GM19023 (cell line): ENCODE results near the gene HBG1.

Experiments used
- ATAC-seq: cut with Tn5 transposase; IDR thresholded peaks from one replicate; pipeline ENCODE4 v1.9.1; 2021; ENCODE audit warnings: mild to moderate bottlenecking, moderate library complexity; ENCODE audit not compliant: unreplicated experiment

HBG1 gene

DNA sequence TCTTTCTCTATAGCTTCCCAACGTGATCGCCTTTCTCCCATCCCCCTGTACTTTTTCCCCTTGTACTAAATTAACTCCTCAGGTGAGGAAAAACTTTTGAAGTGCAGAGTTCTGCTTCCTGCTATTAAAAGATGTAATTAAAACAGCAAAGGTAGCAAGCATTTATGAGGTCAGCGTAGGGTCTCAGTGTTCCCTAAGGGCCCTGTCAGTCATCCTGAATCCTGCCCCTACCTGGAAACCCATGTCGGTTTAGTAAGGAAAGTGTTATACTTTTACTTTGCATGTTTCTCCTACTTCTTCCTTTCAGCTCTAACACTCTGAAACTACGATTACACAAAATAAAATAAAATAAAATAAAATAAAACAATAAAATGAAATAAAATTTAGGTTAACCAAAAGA is 21.5 kb downstream of the HBG1 start:
- no peak for ATAC-seq

DNA sequence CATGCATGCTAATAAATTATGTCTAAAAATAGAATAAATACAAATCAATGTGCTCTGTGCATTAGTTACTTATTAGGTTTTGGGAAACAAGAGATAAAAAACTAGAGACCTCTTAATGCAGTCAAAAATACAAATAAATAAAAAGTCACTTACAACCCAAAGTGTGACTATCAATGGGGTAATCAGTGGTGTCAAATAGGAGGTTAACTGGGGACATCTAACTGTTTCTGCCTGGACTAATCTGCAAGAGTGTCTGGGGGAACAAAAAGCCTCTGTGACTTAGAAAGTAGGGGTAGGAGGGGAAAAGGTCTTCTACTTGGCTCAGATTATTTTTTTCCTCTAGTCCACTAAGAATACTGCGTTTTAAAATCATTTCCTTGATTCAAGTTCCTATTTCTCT is 22.0 kb downstream of the HBG1 start:
- no peak for ATAC-seq

DNA sequence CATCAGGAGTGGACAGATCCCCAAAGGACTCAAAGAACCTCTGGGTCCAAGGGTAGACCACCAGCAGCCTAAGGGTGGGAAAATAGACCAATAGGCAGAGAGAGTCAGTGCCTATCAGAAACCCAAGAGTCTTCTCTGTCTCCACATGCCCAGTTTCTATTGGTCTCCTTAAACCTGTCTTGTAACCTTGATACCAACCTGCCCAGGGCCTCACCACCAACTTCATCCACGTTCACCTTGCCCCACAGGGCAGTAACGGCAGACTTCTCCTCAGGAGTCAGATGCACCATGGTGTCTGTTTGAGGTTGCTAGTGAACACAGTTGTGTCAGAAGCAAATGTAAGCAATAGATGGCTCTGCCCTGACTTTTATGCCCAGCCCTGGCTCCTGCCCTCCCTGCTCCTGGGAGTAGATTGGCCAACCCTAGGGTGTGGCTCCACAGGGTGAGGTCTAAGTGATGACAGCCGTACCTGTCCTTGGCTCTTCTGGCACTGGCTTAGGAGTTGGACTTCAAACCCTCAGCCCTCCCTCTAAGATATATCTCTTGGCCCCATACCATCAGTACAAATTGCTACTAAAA is 22.8 kb downstream of the HBG1 start, which contains the start of gene HBB:
Gene HBB, minus strand, starts transcription at position 340 of the 579 bp plus-strand sequence. Its CDS starts 50 bp downstream, at position 290.
- no peak for ATAC-seq

DNA sequence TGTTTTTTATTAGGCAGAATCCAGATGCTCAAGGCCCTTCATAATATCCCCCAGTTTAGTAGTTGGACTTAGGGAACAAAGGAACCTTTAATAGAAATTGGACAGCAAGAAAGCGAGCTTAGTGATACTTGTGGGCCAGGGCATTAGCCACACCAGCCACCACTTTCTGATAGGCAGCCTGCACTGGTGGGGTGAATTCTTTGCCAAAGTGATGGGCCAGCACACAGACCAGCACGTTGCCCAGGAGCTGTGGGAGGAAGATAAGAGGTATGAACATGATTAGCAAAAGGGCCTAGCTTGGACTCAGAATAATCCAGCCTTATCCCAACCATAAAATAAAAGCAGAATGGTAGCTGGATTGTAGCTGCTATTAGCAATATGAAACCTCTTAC is 24.2 kb downstream of the HBG1 start:
- no peak for ATAC-seq

DNA sequence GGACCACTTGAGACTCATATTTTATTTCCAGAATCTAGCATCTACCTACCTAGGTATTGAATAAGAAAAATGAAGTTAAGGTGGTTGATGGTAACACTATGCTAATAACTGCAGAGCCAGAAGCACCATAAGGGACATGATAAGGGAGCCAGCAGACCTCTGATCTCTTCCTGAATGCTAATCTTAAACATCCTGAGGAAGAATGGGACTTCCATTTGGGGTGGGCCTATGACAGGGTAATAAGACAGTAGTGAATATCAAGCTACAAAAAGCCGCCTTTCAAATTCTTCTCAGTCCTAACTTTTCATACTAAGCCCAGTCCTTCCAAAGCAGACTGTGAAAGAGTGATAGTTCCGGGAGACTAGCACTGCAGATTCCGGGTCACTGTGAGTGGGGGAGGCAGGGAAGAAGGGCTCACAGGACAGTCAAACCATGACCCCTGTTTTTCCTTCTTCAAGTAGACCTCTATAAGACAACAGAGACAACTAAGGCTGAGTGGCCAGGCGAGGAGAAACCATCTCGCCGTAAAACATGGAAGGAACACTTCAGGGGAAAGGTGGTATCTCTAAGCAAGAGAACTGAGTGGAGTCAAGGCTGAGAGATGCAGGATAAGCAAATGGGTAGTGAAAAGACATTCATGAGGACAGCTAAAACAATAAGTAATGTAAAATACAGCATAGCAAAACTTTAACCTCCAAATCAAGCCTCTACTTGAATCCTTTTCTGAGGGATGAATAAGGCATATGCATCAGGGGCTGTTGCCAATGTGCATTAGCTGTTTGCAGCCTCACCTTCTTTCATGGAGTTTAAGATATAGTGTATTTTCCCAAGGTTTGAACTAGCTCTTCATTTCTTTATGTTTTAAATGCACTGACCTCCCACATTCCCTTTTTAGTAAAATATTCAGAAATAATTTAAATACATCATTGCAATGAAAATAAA is 24.8 kb downstream of the HBG1 start:
- no peak for ATAC-seq

DNA sequence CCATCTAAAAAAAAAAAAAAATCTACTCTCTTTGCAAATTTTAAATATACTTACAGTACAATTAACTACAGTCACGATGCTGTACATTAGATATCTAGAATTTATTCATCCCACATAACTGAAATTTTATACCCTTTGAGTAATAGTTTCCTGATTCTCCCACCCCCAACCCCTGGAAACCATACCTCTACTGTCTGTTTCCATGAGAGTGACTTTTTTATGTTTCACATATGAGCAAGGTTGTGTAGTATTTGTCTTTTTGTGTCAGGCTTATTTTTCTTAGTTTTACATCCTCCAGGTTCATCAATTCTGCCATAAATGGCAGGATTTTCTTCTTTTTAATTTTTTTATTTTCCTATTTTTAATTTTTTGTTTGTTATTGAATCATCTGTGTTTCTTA is 26.0 kb downstream of the HBG1 start:
- no peak for ATAC-seq

DNA sequence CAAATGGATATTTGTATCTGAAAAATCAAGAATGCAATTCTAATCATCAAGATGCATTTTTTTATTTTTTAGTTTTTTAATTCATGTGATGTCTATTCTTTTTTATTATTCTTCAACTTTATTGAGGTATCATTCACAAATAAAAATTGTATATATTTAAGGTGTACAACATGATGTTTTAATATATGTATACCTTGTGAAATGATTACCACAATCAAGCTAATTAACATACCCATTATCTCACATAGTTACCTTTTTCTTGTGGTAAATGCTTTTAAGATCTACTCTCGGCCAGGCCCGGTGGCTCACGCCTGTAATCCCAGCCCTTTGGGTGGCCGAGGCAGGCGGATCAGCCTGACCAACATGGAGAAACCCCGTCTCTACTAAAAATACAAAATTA is 26.5 kb downstream of the HBG1 start:
- ATAC-seq = no peak

DNA sequence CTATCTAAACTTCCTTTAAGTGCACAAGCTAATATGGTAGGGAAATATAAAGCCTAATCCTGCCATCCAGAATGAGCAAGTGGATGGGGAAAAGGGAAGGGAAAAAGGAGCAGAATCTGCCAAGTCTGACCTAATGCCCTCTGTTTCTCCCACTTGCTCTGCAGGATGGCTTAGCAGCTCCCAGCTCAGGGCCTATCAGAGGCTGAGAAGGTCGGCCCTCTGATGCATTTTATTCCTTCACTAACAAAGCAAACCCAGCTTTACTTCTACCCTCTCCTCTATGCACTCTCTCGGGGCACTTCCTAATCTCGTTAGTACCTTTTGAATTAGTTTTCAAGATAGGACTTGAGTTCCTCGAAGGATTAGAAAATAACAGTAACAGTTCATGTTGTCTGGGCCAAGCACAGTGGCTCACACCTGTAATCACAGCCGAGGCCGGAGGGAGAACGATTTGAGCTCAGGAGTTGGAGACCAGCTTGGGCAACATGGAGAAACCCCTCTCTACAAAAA is 39.2 kb downstream of the HBG1 start:
- no peak for ATAC-seq

DNA sequence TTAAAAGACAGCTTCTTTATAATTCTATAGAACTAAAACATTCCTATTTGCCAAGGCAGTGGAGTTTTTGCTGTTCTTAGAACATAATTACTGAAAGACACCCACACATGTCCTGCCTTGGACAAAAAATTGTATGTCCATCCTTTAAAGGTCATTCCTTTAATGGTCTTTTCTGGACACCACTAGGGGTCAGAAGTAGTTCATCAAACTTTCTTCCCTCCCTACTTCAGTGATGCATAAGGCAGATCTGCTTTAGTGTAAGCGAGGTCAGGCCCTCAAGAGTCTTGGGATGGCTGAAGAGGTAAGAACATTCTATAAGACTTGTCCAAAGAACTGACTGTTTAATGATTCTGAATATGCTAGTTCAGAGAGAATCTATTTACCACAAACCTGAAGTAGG is 44.9 kb downstream of the HBG1 start:
- ATAC-seq = peak; percentile 55

DNA sequence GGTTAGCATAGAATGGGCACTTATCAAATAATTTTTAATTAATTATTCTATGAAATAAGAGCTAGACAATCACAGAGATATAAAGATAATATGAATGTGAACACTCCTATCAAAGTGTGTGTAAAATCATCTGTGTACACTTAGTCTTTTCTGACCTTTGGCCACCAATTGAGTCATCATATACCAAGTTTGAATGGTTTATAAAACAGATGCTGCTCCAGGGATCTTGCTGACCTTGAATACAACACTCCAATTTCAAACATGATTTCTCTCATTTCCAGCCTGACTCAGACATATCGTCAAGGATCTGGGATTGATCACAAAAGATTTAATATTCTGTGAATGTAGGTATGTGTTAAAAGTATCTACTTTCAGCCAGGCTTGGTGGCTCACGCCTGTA is 46.3 kb downstream of the HBG1 start:
- ATAC-seq = no peak

DNA sequence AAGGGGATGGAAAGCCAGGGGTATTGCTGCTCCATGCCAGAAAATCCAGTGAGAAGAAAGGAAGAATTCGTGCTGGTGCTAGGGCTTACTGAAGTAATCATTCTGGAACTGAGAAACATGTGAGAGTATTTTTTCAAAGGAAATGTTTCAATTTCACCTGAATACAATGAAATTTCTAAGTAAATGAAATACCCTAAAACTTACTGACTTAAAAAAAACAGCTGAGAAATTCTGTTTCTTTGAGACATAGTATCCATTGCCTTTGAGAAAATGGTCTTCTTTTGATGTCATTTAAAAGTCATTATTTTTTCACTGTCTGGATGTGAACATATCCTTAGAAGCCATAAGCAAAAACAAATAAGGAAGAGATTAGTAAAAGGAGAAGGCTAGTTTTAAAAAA is 49.1 kb downstream of the HBG1 start, which contains the start of gene OR51V1:
Gene OR51V1, minus strand, starts transcription at position 101 of the 400 bp plus-strand sequence. Its CDS starts 0 bp downstream, at position 101.
- no peak for ATAC-seq

DNA sequence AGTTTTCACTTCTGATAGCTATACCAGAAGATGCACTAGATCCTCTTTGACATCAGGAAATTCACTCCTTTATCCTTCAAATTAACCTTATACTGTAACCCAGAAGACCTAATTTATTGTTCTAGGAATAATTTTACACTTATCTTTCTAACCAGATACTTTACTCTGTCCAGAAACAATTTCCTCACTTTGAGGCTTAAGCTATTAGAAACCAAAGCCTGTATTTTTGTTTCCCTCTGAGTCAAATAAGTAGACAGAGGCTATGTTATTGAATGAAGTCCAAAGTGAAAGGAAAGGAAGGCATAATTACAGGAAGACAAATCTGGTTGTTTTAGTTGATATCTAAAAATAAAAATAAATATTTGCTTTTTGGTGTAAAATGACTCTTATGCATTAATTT is 51.4 kb downstream of the HBG1 start:
- no peak for ATAC-seq
